Endometrial microvascular endothelial cells (primary cell): ENCODE results near the gene ELL. TPM values are rescaled to one million over a fixed set of nuclear protein-coding genes. Genes with fewer than 3 reads are reported as not detected.

Source experiments
- in situ Hi-C: cut with HindIII; loops from 2 replicates; pipeline ENCODE4 v1.10.0; 2017; ENCODE audit warnings: low sequenced_read_pairs, low pct_unique_long_range_greater_than_20kb; ENCODE audit errors: inconsistent ontology term
- total RNA-seq: library from RNA; depleted of rRNA; stranded (reverse); fragments of >200 nt; gene quantifications from one replicate; pipeline ENCODE4 v1.2.3, GENCODE V29; 2015; ENCODE audit errors: inconsistent ontology term

The ELL gene
- total RNA-seq, 1 donor from 2014 or later = 18.6 TPM

DNA sequence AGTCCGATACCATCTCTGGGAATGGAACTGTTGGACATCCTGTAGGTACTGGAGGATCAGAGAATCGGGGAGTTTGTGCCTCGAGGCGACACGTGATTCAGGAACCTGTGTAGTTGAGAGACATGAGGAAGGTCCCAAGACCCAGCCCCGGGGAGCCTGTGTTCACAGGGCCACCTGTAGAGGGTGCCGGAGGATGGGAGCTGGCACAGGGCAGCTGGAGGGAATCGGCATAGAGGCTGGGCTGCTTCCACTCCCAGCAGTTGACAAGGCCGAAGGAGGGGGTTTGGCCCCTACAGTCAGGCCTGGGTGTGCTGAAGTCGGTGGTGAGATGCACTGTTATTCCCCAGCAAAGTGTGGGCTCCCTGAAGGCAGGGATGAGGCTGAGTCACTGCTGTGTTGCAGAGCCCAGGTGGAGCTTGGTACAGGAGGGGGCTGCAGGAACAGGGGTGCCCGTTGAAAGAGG, 81.4 kb downstream of the ELL start:
- in situ Hi-C loops = no loop called here

DNA sequence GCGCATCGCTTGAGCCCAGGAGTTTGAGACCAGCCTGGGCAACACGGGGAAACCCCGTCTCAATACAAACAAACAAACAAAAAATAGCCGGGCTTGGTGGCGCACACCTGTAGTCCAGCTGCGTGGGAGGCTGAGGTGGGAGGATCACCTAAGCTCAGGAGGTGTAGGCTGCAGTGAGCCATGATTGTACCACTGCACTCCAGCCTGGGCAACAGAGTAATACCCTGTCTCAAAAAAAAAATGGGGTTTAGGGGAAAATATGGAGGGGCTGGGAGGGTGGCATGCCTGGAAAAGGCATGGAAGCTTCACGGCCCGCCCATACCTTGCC, 82.0 kb downstream of the ELL start:
- in situ Hi-C loops = no loop called here

DNA sequence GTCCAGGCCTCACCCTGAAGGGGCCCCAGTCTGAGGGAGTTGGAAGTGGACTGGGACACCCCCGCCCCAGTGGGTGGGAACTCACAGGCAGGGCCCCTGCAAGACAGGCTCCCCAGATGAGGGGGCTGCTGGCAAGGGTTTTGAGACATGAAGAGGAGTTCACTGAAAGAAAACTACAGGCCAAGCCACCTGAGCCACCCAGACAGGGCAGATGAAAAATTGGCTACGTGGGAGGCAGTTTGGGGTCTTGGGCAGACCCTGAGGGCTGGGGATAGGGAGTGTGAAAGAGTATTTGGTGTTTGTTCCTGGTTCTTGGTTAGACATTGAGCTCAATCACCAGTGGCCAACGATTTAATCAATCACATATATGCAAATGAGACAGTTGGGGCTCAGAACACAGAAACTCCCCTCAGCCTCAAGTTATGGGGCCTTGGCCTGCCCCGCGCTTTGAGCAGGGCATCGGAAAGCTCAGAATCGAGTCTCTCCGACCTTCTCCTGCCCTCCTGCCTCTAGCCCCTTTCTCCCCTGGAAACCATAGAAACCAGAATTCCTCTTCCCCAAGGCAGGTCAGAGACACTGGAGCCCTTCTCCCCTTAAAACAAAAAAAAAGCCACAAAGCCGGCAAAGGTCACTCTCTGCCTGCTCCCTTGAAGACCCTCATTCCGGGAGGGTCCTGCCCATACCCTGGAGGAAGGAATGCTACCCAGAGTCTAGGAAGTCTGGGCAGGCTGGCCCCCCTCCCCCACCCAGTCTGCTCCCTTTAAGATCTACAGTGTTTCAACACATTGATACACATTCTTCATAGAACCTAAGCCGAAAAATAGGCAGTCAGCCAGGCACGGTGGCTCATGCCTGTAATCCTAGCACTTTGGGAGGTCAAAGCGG, 82.6 kb downstream of the ELL start:
- in situ Hi-C loops = no loop called here

DNA sequence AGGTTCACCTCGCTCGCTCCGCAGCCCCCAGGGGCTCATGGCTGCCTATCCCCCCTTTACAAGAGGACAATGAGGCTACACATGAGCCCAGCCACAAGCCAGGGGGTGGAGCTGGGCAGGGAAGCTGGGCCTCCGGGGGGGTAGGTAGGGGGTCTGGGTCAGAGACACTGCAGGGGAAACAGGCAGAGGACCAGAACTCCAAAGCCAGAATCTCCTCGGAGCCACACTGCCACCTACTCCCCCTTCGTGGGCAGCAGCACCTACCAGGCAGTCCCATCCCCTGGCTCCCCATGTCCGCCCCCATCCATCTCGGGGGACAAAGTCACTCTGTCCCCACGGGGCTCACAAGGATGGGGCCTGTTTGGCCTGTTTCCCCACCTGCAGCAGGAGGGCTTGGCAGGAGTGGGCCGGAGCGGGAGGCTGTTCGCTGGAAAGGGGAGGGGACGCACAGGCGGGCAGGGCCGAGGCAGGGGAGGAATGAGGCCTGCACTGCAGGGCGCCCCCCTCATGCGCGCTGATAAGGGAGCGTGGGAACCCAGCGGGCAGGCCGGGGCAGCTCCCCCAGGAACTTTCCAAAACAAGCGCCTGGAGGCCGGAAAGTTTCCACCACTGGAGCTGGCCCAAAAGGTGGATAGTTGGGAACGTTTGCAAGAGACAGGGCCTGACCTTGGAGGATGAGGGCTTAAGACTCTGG, 83.4 kb downstream of the ELL start:
- in situ Hi-C loops = no loop called here

DNA sequence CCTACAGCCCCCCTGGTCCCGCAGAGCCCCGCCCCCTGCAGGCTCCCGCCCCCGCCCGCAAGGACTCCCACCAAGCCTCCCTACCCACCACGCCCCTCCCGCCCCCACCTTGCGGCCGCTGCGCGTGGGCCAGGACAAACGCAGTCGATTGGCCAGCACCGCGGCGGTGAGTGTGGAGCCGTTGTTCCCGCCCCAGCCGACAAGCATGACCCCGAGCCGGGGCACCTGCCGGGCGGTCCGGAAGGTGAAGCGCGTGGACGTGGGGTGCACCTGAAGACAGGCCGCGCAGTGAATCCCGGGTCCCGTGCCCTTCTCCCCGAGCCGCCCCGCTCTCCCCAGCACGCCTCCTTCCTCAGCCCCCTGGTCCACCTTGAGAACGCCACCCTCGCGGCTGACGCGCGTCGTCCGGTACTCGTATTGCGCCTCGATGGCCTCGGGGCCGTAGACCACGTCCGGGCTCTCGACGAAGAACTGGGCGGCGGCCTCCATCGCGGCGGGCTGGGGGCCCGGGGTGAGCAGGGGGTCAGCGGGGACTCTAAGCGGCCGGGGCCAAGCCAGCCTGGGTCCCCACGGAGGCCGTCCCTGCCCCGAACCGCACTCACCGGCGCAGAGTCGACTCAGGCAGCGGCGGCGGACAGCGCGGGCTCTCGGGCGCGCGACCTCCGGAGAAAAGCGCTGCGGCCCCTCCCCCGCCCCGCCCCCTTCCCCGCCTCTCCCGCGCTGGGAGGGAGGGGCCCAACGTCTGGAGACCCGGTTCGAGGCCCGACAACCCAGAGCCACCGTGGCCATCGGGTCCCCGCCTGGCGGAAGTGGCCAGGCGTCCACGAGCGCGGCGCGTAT, 84.2 kb downstream of the ELL start, which contains the start of gene ISYNA1:
Gene ISYNA1, minus strand, starts transcription at position 643 of the 840 bp plus-strand sequence. Its CDS starts 154 bp downstream, at position 489.
- in situ Hi-C loops = no loop called here

GRCh38 chr19:18436671-18437490, 85.0 kb downstream of the ELL start:
- in situ Hi-C loops = no loop called here

DNA sequence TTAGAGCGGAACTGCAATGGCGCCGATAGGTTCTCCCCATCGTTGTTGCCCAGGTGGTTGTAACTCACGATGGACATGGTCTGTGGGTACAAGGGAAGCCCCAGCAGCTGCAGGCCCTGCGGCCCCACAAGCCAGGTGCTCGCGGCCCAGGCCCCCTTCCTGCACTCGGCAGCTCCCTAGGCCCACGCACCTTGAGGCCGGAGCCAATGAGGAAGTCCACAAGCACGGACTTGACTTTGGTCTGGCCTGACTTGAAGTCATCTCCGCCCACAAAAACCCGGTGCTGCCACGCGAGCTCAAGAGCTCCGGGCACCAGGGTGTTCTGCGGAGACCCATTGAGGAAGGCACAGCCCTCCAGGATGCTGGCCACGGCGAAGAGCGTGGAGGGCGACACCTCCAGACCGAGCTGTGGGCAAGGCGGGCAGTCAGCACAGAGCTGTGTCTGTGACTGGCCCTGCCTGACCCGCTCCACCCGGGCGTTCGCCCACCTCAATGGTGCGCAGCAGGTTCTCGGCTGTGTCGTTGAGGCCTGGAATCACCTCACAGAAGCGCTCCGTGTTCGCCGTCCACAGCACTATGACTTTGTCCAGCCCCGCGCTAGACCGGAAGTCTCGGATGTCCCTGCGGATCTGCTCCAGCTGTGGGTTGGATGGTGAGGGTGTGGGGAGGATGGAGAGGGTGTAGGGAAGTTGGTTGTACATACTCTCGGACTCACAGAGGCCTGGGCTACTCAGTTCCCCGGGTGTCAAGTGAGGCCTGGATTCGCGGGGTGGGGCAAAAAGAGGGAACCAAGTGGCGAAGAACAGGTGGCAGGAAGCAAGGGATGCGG, 85.8 kb downstream of the ELL start:
- in situ Hi-C loops = no loop called here

GRCh38 chr19:18435178-18435841, 86.6 kb downstream of the ELL start:
- in situ Hi-C loops = no loop called here

- in situ Hi-C loops = no loop called here
Measured at GRCh38 chr19:18434411-18435175, 87.3 kb downstream of the ELL start.

DNA sequence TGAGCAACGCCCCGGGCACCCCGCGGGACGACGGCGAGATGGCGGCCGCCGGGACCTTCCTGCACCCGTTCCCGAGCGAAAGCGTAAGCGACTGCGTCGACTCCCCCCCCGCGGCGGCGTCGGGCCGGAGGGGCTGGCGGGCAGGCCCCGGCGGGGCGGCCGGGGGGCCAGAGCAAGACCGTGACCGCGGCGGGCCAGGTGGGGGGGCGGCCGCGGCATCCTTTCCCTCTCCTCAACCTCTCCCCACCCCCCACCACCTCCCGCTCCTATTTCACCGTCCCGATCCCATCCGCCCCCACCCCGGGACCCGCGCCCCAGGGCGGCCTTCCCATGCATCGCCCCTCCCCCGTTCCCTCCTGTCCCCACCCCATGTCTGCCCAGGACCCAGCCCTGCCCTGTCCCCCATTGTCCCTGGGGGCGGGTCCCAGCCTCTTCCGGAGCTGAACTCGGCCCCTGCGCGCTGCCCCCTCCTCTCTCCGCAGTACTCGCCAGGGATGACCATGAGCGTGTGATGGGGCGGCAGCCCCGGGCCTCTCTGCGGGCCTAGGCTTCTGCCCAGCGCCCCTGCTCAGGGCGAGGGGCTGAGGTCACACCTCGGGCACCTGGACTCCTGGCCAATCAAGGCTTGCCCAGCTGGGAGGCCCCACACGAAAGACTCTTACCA, 88.0 kb downstream of the ELL start:
- in situ Hi-C loops = no loop called here

GRCh38 chr19:18433015-18433691, 88.7 kb downstream of the ELL start:
- in situ Hi-C loops = no loop called here

- in situ Hi-C loops = no loop called here
Measured at GRCh38 chr19:18432275-18433014, 89.4 kb downstream of the ELL start.

DNA sequence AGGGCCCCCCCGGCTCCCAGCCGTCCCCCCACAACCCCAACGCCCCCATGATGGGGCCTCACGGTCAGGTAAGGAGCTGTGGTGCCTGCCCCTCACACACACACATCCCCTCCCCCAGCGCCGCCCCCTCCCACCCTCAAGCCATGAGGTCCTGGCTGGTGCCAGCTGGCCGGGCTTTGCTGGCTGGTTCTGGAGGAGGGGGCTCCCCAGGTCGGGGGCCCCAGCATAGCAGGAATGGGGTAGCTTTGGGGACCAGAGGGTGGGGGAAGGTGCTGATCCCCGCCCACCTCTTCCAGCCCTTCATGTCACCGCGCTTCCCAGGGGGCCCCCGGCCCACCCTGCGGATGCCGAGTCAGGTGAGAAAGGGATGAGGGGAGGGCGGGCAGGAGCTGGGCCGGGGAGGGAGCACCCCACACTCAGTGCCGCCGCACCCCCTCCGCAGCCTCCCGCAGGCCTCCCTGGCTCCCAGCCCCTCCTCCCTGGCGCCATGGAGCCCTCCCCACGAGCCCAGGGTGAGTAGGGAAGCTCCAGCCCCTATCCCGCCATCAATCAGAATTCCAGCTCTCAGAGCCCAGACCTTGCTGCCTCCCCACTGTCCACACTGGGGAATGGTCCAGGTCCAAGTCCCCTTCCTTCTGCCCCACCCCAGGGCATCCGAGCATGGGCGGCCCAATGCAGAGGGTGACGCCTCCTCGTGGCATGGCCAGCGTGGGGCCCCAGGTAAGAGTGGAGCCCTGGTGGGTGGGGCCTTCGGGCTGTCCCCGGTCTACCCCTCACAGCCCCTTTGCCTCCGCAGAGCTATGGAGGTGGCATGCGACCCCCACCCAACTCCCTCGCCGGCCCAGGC, 90.3 kb downstream of the ELL start:
- in situ Hi-C loops = no loop called here
